ENCODE measurements around the gene ZFR2. TPM values are rescaled to one million over a fixed set of nuclear protein-coding genes. Genes with fewer than 3 reads are reported as not detected.

ZFR2 gene
- total and polyA plus RNA-seq, 4 experiments from 2014 or later = 1.2 to 4.1 (median 3.5) TPM

- H3K27ac ChIP-seq (ENCODE audit: low read depth, low read length) = no peak overlapping the region
- H3K4me1 ChIP-seq (ENCODE audit: insufficient read depth, low read length) = no peaks in the 10 kb centered on the region
- no peaks in the 10 kb centered on the region for H3K27me3 Mint-ChIP-seq
- H3K9me3 ChIP-seq (ENCODE audit: control insufficient read depth in 1 of 2, low read length in 2 of 2) = peaks cover 0 to 6% of the 10 kb centered on the region in 2 donors
- H3K27me3 ChIP-seq (ENCODE audit: insufficient read depth, low read length) = no peaks in the 10 kb centered on the region
- peaks cover 3 to 7% of the 10 kb centered on the region in 2 donors for H3K36me3 Mint-ChIP-seq
- POLR2A ChIA-PET (ENCODE audit: partially characterized antibody) = no interaction called here
- DNase-seq = no peak
- intact Hi-C loops (cut with micrococcal nuclease) = no loop called here
- CTCF ChIA-PET (ENCODE audit: partially characterized antibody) = no interaction called here
- no peaks in the 10 kb centered on the region for H3K36me3 ChIP-seq (ENCODE audit: insufficient read depth, low read length)
- no peak overlapping the region for H3K27ac Mint-ChIP-seq
- H3K4me3 ChIP-seq (ENCODE audit: low read length in 2 of 2) = no peak overlapping the region
- peaks cover 0 to 14% (median 8%) of the 10 kb centered on the region in 8 donors for H3K9me3 Mint-ChIP-seq
- H3K4me3 Mint-ChIP-seq = no peak overlapping the region
- peaks cover 0 to 13% (median 10%) of the 10 kb centered on the region in 4 donors for H3K4me1 Mint-ChIP-seq
Measured at GRCh38 chr19:3792114-3792513, 76.7 kb downstream of the ZFR2 start.

- Histone ChIP-seq H3K4me3 (ENCODE audit: low read length in 2 of 2) (no peak overlapping the region), H3K9me3 (ENCODE audit: control insufficient read depth in 1 of 2, low read length in 2 of 2) (no peaks in the 10 kb centered on the region), H3K36me3 (ENCODE audit: insufficient read depth, low read length) (no peaks in the 10 kb centered on the region), H3K4me1 (ENCODE audit: insufficient read depth, low read length) (peaks cover 6% of the 10 kb centered on the region), H3K27me3 (ENCODE audit: insufficient read depth, low read length) (no peaks in the 10 kb centered on the region), H3K27ac (ENCODE audit: low read depth, low read length) (no peak overlapping the region)
- Mint-ChIP-seq H3K36me3 (peaks cover 0 to 4% of the 10 kb centered on the region in 2 donors), H3K9me3 (peaks cover 0 to 8% (median under 1%) of the 10 kb centered on the region in 8 donors), H3K4me3 (no peak overlapping the region), H3K4me1 (peaks cover 2 to 11% (median 8%) of the 10 kb centered on the region in 4 donors), H3K27ac (no peak overlapping the region), H3K27me3 (no peaks in the 10 kb centered on the region)
- ChIA-PET POLR2A (ENCODE audit: partially characterized antibody) (interaction anchor here (1.3 kb wide), 1 partner anchor 28 kb away, joined by 3 read pairs; no protein-coding TSS in a partner anchor), CTCF (ENCODE audit: partially characterized antibody) (no interaction called here)
- no peak for DNase-seq
- intact Hi-C loops (cut with micrococcal nuclease) = no loop called here
Measured at GRCh38 chr19:3790941-3791340, 77.9 kb downstream of the ZFR2 start.

- intact Hi-C loops (cut with micrococcal nuclease) = no loop called here
- peaks cover 6% of the 10 kb centered on the region for H3K4me1 ChIP-seq (ENCODE audit: insufficient read depth, low read length)
Measured at GRCh38 chr19:3790209-3790734, 78.6 kb downstream of the ZFR2 start.

GRCh38 chr19:3788996-3789778 is 79.7 kb downstream of the ZFR2 start:
- H3K4me1 Mint-ChIP-seq = peaks cover 7 to 18% (median 10%) of the 10 kb centered on the region in 4 donors
- CTCF ChIA-PET (ENCODE audit: partially characterized antibody) = interaction anchor here (0.9 kb wide), 1 partner anchor 33 kb away, joined by 3 read pairs; no protein-coding TSS in a partner anchor

More at GRCh38 chr19:3790209-3790734, 78.6 kb downstream of the ZFR2 start:
- ChIA-PET CTCF (ENCODE audit: partially characterized antibody) (no interaction called here), POLR2A (ENCODE audit: partially characterized antibody) (interaction anchor here (1.1 to 1.3 kb wide), 2 partner anchors 22 to 28 kb away, joined by 3 read pairs; no protein-coding TSS in a partner anchor)
- no peak overlapping the region for H3K27ac Mint-ChIP-seq
- Histone ChIP-seq H3K27ac (ENCODE audit: low read depth, low read length) (no peak overlapping the region), H3K4me3 (ENCODE audit: low read length in 2 of 2) (no peak overlapping the region), H3K9me3 (ENCODE audit: control insufficient read depth in 1 of 2, low read length in 2 of 2) (no peaks in the 10 kb centered on the region), H3K27me3 (ENCODE audit: insufficient read depth, low read length) (no peaks in the 10 kb centered on the region), H3K36me3 (ENCODE audit: insufficient read depth, low read length) (no peaks in the 10 kb centered on the region)
- H3K27me3 Mint-ChIP-seq = no peaks in the 10 kb centered on the region
- no peak overlapping the region for H3K4me3 Mint-ChIP-seq
- peaks cover 0 to 4% of the 10 kb centered on the region in 2 donors for H3K36me3 Mint-ChIP-seq
- peaks cover 0 to 8% (median under 1%) of the 10 kb centered on the region in 8 donors for H3K9me3 Mint-ChIP-seq
- peaks cover 4 to 12% (median 9%) of the 10 kb centered on the region in 4 donors for H3K4me1 Mint-ChIP-seq
- no peak for DNase-seq

GRCh38 chr19:3785938-3786824 is 82.7 kb downstream of the ZFR2 start, which contains the start of gene MATK:
TSS of gene MATK (minus strand) at chr19:3786381. CDS start at chr19:3785135, 1,246 bp downstream.
- peak within 1 kb of the TSS; percentile 23 to 36 for H3K4me3 ChIP-seq (ENCODE audit: low read length in 2 of 2)
- CTCF ChIA-PET (ENCODE audit: partially characterized antibody) = no interaction called here
- intact Hi-C loops (cut with micrococcal nuclease) = loop anchor here (1.0 kb wide), 1 partner anchor 36 kb away; no protein-coding TSS in a partner anchor
- no peaks in the 10 kb centered on the region for H3K27me3 ChIP-seq (ENCODE audit: insufficient read depth, low read length)
- Mint-ChIP-seq H3K27me3 (no peaks in the 10 kb centered on the region), H3K4me3 (peak within 1 kb of the TSS; percentile 82 to 85 (median 83)), H3K36me3 (peaks cover 12 to 16% of the 10 kb centered on the region in 2 donors), H3K4me1 (peaks cover 8 to 18% (median 12%) of the 10 kb centered on the region in 4 donors), H3K9me3 (peaks cover 2 to 19% (median 16%) of the 10 kb centered on the region in 8 donors), H3K27ac (peak within 1 kb of the TSS in 4 of 7 donors; percentile 54 to 88 (median 60))
- DNase-seq = peak in 1 of 5 donors; percentile 32
- H3K36me3 ChIP-seq (ENCODE audit: insufficient read depth, low read length) = no peaks in the 10 kb centered on the region
- peaks cover 6% of the 10 kb centered on the region for H3K4me1 ChIP-seq (ENCODE audit: insufficient read depth, low read length)
- peak within 1 kb of the TSS; percentile 31 for H3K27ac ChIP-seq (ENCODE audit: low read depth, low read length)
- POLR2A ChIA-PET (ENCODE audit: partially characterized antibody) = interaction anchor here (1.0 to 2.1 kb wide), 4 partner anchors 12 to 36 kb away, joined by 3 to 8 read pairs (median 4); partner anchors contain the start of gene MRPL54
- peaks cover 0 to 12% of the 10 kb centered on the region in 2 donors for H3K9me3 ChIP-seq (ENCODE audit: control insufficient read depth in 1 of 2, low read length in 2 of 2)

More at GRCh38 chr19:3788996-3789778, 79.7 kb downstream of the ZFR2 start:
- POLR2A ChIA-PET (ENCODE audit: partially characterized antibody) = interaction anchor here (0.6 to 1.1 kb wide), 5 partner anchors 23 to 401 kb away, joined by 3 to 7 read pairs (median 3); partner anchors contain the start of gene MRPL54
- no peaks in the 10 kb centered on the region for H3K27me3 ChIP-seq (ENCODE audit: insufficient read depth, low read length)
- intact Hi-C loops (cut with micrococcal nuclease) = no loop called here
- Mint-ChIP-seq H3K27me3 (no peaks in the 10 kb centered on the region), H3K4me3 (peak overlapping the region in 3 of 8 donors; percentile 9 to 72 (median 21)), H3K27ac (peak overlapping the region in 4 of 7 donors; percentile 25 to 78 (median 50)), H3K36me3 (peaks cover 0 to 4% of the 10 kb centered on the region in 2 donors), H3K9me3 (peaks cover 0 to 8% (median under 1%) of the 10 kb centered on the region in 8 donors)
- peaks cover 6% of the 10 kb centered on the region for H3K4me1 ChIP-seq (ENCODE audit: insufficient read depth, low read length)
- no peak for DNase-seq
- H3K27ac ChIP-seq (ENCODE audit: low read depth, low read length) = no peak overlapping the region
- no peak overlapping the region for H3K4me3 ChIP-seq (ENCODE audit: low read length in 2 of 2)
- no peaks in the 10 kb centered on the region for H3K9me3 ChIP-seq (ENCODE audit: control insufficient read depth in 1 of 2, low read length in 2 of 2)
- H3K36me3 ChIP-seq (ENCODE audit: insufficient read depth, low read length) = no peaks in the 10 kb centered on the region

- H3K4me3 Mint-ChIP-seq = peak overlapping the region; percentile 82 to 85 (median 83)
- ChIA-PET CTCF (ENCODE audit: partially characterized antibody) (no interaction called here), POLR2A (ENCODE audit: partially characterized antibody) (interaction anchor here (1.4 to 2.1 kb wide), 2 partner anchors 23 to 36 kb away, joined by 4 to 8 read pairs; partner anchors contain the start of gene MRPL54)
- peaks cover 14 to 20% of the 10 kb centered on the region in 2 donors for H3K36me3 Mint-ChIP-seq
- peak overlapping the region; percentile 23 to 36 for H3K4me3 ChIP-seq (ENCODE audit: low read length in 2 of 2)
- H3K9me3 ChIP-seq (ENCODE audit: control insufficient read depth in 1 of 2, low read length in 2 of 2) = peaks cover 0 to 17% of the 10 kb centered on the region in 2 donors
- peaks cover 6% of the 10 kb centered on the region for H3K4me1 ChIP-seq (ENCODE audit: insufficient read depth, low read length)
- peak overlapping the region in 3 of 7 donors; percentile 52 to 88 (median 59) for H3K27ac Mint-ChIP-seq
- peak in 3 of 5 donors; percentile 15 to 30 (median 24) for DNase-seq
- H3K27ac ChIP-seq (ENCODE audit: low read depth, low read length) = peak overlapping the region; percentile 31
- intact Hi-C loops (cut with micrococcal nuclease) = loop anchor here (1.0 kb wide), 1 partner anchor 37 kb away; no protein-coding TSS in a partner anchor
- H3K27me3 Mint-ChIP-seq = no peaks in the 10 kb centered on the region
- peaks cover 2 to 23% (median 19%) of the 10 kb centered on the region in 8 donors for H3K9me3 Mint-ChIP-seq
- no peaks in the 10 kb centered on the region for H3K36me3 ChIP-seq (ENCODE audit: insufficient read depth, low read length)
- peaks cover 7 to 19% (median 16%) of the 10 kb centered on the region in 4 donors for H3K4me1 Mint-ChIP-seq
- H3K27me3 ChIP-seq (ENCODE audit: insufficient read depth, low read length) = no peaks in the 10 kb centered on the region
Measured at GRCh38 chr19:3785451-3785937, 83.3 kb downstream of the ZFR2 start.
